Measurements from ENCODE around the gene OR3A3.

Gene OR3A3

GRCh38 chr17:3472137-3472536 is 61.0 kb downstream of the OR3A3 start:
- DNase-seq (ENCODE audit: low spot score), result no peak

All from COLO829 (cell line).